AG04450 (cell line): ENCODE data around the gene NINJ2. TPM values are rescaled to one million over a fixed set of nuclear protein-coding genes. Genes with fewer than 3 reads are reported as not detected.

Experiments
- CTCF ChIA-PET: fragments of 300-600, 350-600 bp; formaldehyde crosslinking; extraction: SDS; loops from one replicate; lab custom pipeline; 2022; ENCODE audit warnings: antibody characterized with exemption, inconsistent platforms; lab: Charles Lee
- POLR2A ChIA-PET: fragments of 350-600 bp; formaldehyde crosslinking; extraction: SDS; loops from one replicate; lab custom pipeline; 2021; ENCODE audit warnings: antibody characterized with exemption, inconsistent platforms; lab: Yijun Ruan, JAX
- DNase-seq: peaks from one replicate; pipeline ENCODE4 v3.0.0-alpha.2; 2011; ENCODE audit warnings: low read depth, low spot score
- H3K27ac ChIP-seq: one replicate; pipeline ENCODE4 v1.5.1; 2012; ENCODE audit warnings: low read depth, low read length, control low read depth
- H3K27me3 ChIP-seq: one replicate; pipeline ENCODE4 v1.6.0; 2012; ENCODE audit warnings: low read length; ENCODE audit not compliant: control insufficient read depth, insufficient read depth
- H3K4me3 ChIP-seq: 2 replicates; pipeline ENCODE4 v1.5.1; 2011; ENCODE audit warnings: mild to moderate bottlenecking, low read depth, low read length, control low read depth
- H3K9me3 ChIP-seq: 2 replicates; pipeline ENCODE4 v1.5.1; 2012; ENCODE audit warnings: low read length; ENCODE audit not compliant: control insufficient read depth, insufficient read depth
- CTCF ChIP-seq: IDR thresholded peaks from 2 replicates; pipeline ENCODE4 v1.5.1; 2011; ENCODE audit warnings: low read depth, low read length, control low read depth, inconsistent platforms
- polyA plus RNA-seq: library from polyadenylated mRNA; depleted of rRNA; stranded (reverse); fragments of >200 nt; gene quantifications from 2 replicates; pipeline ENCODE4 v1.2.3, GENCODE V29; 2011

Gene NINJ2
- polyA plus RNA-seq, 1 experiment, result not detected

DNA sequence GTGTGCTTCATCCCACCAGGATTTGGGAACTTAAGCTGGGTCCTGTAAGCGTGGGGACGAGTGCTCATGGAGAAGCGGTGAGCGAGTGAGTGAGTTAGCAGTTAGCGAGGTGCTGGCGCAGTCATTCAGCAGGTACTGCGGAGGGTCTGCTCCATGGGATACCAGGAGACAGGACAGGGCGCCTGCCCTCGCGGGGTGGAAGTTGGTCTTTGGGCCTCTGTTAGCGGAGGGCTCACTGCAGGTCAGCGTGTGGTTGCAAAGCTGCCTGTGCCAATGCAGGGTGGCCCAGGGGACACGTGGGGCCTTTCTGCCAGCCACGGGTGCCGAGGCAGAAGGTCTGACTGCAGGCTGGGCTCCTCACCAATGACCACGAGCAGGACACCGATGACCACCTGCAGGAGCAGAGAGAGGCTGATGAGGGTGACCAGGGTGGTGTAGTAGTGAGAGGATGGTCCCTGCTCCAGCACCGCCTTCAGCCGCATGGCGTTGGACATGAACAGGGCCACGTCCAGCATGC lies 97.6 kb downstream of the NINJ2 start:
- no peak for DNase-seq
- peaks cover 31% of the 10 kb centered on the region for H3K27me3 ChIP-seq
- ChIA-PET CTCF (interaction anchor here (1.6 to 2.0 kb wide), 2 partner anchors 11 to 249 kb away, joined by 4 read pairs; no protein-coding TSS in a partner anchor), POLR2A (no interaction called here)
- no peak overlapping the region for H3K4me3 ChIP-seq
- TF ChIP-seq CTCF, result no peak
- H3K27ac ChIP-seq, result no peak overlapping the region
- H3K9me3 ChIP-seq, result no peaks in the 10 kb centered on the region; the same call in 1 of the 2 replicates

GRCh38 chr12:565161-565560 lies 98.1 kb downstream of the NINJ2 start:
- Histone ChIP-seq H3K27me3 (peaks cover 36% of the 10 kb centered on the region), H3K9me3 (no peaks in the 10 kb centered on the region; the same call in 1 of the 2 replicates), H3K27ac (no peak overlapping the region), H3K4me3 (no peak overlapping the region)
- ChIA-PET CTCF (interaction anchor here (1.4 to 2.0 kb wide), 3 partner anchors 12 to 249 kb away, joined by 4 to 5 read pairs (median 4); no protein-coding TSS in a partner anchor), POLR2A (no interaction called here)
- TF ChIP-seq CTCF, result no peak
- DNase-seq, result no peak

DNA sequence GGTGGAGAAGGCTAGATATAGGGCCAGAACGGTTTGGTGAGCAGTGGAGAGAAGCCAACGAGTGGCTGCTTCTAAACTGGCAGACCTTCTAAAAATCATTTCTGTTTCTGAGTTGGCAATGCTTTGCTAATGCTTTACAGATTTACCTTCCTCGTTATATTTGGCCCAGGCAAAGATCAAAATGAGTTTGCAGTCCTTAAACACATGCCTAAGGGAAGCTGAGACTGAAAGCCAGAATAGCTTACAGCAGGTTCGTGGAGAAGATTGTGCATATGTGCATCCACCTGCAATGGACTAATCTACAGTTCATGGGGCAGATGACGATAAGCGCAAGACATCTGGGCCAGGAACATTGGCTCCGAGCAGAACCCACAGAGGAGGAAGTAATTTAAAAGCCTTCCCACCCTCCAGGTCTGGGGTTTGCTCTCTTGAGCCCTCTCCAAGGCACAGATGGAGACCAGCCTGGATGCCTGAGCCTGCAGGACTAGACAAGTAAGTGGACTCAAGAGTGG lies 99.4 kb downstream of the NINJ2 start:
- no peak overlapping the region for H3K27ac ChIP-seq
- H3K4me3 ChIP-seq, result no peak overlapping the region
- no peaks in the 10 kb centered on the region; the same call in 1 of the 2 replicates for H3K9me3 ChIP-seq
- TF ChIP-seq CTCF, result no peak
- no peak for DNase-seq
- ChIA-PET CTCF (interaction anchor here (0.6 to 2.0 kb wide), 3 partner anchors 13 to 250 kb away, joined by 4 to 5 read pairs (median 5); no protein-coding TSS in a partner anchor), POLR2A (no interaction called here)
- peaks cover 45% of the 10 kb centered on the region for H3K27me3 ChIP-seq

- H3K27ac ChIP-seq, result no peak overlapping the region
- H3K9me3 ChIP-seq, result no peaks in the 10 kb centered on the region; the same call in 1 of the 2 replicates
- POLR2A ChIA-PET, result no interaction called here
- H3K27me3 ChIP-seq, result peaks cover 50% of the 10 kb centered on the region
- H3K4me3 ChIP-seq, result no peak overlapping the region
- DNase-seq, result no peak
- no peak for TF ChIP-seq CTCF
- CTCF ChIA-PET, result no interaction called here
Observed at GRCh38 chr12:563250-563781, 99.9 kb downstream of the NINJ2 start.

DNA sequence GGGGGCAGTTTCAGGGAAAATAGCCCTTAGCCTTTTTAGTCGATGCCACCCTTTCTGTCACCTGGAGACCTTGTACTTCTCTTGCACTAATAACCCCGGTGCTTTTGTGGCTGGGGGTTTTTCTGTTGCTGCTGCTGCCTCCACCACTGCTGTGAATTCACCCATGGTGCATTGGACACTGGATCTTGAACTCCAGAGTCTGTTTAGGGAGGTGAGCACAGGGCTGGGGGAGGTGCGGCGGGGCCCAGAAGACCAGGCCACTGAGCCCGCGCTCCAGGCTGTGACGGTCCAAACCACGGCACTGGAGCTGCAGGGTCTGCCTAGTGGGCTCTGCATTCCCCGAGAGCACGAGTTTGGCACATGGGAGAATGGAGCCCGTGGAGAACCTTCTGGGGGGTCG lies 100.6 kb downstream of the NINJ2 start:
- POLR2A ChIA-PET, result no interaction called here
- no peak for TF ChIP-seq CTCF
- CTCF ChIA-PET, result no interaction called here
- Histone ChIP-seq H3K27me3 (peaks cover 53% of the 10 kb centered on the region), H3K4me3 (no peak overlapping the region), H3K9me3 (no peaks in the 10 kb centered on the region; the same call in 1 of the 2 replicates), H3K27ac (no peak overlapping the region)
- no peak for DNase-seq
